Measurements from ENCODE around the gene HIRA. TPM values are rescaled to one million over a fixed set of nuclear protein-coding genes. Genes with fewer than 3 reads are reported as not detected.
"Not testable (repeated sequence)": the region's sequence is repeated elsewhere in the genome, so short reads cannot be mapped to it uniquely, and the experiment has no call there.

Gene HIRA
- total RNA-seq, 1 donor = 17.7 TPM

DNA sequence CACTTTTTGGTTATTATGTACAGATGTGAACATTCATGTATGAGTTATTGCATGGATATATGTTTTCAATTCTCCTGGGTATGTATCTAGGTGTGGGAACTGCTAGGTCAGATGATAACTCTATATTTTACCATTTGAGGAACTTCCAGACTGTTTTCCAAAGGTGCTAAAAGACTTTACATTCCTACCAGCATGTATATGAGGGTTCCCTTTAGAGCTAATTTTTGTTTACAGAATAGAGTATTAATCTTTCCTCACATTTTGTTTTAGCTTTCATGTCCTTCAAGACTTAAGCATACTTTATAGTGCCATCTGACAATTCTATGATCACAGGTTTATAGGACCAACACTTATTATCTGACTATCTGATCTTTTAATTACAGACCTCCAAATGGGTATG is 59.6 kb downstream of the HIRA start:
- DNase-seq (ENCODE audit: low read depth) = no peak
- H3K4me3 ChIP-seq (ENCODE audit: low read depth, low read length) = no peak overlapping the region
- TF ChIP-seq CTCF (IDR thresholded peaks at IDR 0.05; ENCODE audit: insufficient read depth, low read length) = no peak

GRCh38 chr22:19368876-19369275 is 62.7 kb downstream of the HIRA start:
- DNase-seq (ENCODE audit: low read depth) = no peak
- no peak for TF ChIP-seq CTCF (IDR thresholded peaks at IDR 0.05; ENCODE audit: insufficient read depth, low read length)
- H3K4me3 ChIP-seq (ENCODE audit: low read depth, low read length) = no peak overlapping the region

DNA sequence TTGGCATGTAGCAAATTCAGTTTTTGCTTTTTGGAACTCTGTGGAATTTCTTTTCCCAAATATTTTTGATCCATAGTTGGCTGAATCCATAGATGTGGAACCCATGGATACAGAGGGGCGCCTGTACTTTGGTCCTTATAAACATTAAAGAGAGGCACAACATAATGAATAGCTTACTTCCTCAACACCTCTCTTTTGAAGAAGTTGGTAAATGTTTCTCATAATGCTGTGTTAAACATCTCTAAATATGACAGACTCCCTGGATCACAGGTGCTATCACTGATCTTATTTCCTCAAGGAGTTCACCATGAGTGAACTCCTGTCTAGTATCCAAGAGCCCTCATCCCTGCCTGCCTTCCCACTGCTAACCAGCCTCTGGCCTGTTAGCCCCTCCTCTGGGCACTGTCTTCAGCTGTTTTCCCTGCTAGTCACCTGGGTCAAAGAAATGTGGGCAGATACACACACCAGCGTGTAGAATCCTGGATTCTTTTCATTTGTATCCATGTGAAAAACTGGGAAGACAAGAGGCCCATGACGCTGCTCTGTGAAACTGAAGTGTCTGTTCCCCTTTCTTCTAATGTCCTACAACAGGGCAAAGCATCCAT is 63.7 kb downstream of the HIRA start:
- no peak overlapping the region for H3K4me3 ChIP-seq (ENCODE audit: low read depth, low read length)
- no peak for DNase-seq (ENCODE audit: low read depth)
- TF ChIP-seq CTCF (IDR thresholded peaks at IDR 0.05; ENCODE audit: insufficient read depth, low read length) = no peak

- not testable (repeated sequence) for H3K4me3 ChIP-seq (ENCODE audit: low read depth, low read length); DNase-seq (ENCODE audit: low read depth)
Observed at GRCh38 chr22:19363541-19363940, 68.0 kb downstream of the HIRA start.

DNA sequence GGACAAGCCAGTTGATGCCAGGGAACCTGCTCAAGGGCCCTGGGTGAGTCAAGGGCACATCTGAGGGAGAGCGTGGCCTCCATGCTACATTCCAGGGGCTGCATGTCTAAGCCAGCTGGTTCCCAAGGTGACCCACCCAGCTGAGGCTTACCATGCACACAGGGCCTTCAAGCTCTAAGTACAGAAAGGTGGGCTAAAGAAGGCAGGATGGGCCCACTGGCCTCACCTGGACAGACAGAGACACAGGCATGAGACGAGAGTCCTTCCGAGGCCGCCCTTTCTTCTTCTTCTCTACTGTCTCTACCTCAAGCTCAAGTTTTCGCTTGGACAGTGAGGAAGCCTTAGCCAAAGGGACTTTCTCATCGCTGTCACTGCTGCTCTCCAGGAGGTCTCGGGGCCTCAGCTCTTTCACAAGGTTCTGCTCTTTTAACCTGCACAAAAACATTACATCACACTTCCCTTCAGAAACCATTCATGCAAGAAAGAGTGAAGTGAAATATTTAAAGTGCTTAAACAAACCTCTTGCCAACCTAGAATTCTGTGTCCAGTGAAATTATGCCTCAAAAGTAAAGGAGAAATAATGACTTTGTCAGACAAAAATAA is 69.9 kb downstream of the HIRA start:
- no peak for DNase-seq (ENCODE audit: low read depth)
- no peak for TF ChIP-seq CTCF (IDR thresholded peaks at IDR 0.05; ENCODE audit: insufficient read depth, low read length)
- no peak overlapping the region for H3K4me3 ChIP-seq (ENCODE audit: low read depth, low read length)

DNA sequence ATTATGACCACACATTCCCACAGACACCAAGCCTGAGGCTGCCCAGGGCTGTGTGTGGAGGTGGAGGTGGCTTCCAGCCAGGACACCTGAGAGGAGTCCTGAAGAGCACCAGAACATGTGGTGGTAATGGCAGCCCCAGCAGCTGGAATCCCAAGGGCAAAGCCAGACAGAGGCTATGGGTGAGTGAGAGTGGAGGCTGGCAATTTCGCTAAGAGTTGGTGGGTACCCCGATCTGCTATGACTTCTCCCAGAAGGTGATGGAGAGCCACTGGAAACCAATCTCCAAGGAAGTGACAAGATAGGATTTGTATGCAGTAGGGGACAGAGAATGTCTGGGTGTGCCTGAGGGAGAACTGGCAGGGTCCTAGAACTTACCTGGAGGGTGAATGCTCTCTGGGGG is 70.7 kb downstream of the HIRA start:
- H3K4me3 ChIP-seq (ENCODE audit: low read depth, low read length) = no peak overlapping the region
- DNase-seq (ENCODE audit: low read depth) = no peak
- no peak for TF ChIP-seq CTCF (IDR thresholded peaks at IDR 0.05; ENCODE audit: insufficient read depth, low read length)

GRCh38 chr22:19360300-19360792 is 71.2 kb downstream of the HIRA start:
- DNase-seq (ENCODE audit: low read depth) = no peak
- no peak for TF ChIP-seq CTCF (IDR thresholded peaks at IDR 0.05; ENCODE audit: insufficient read depth, low read length)
- H3K4me3 ChIP-seq (ENCODE audit: low read depth, low read length) = no peak overlapping the region

Measured in fibroblast of the aortic adventitia (primary cell).